K562 (cell line): ENCODE results near the gene PRSS57. TPM values are rescaled to one million over a fixed set of nuclear protein-coding genes. Genes with fewer than 3 reads are reported as not detected.

Source experiments
- ATAC-seq: fragments of 200-7000 bp; cut with Tn5 transposase; 3 replicates; pipeline ENCODE4 v1.9.1; 2020; ENCODE audit warnings: moderate library complexity
- BruUV-seq: library from RNA; stranded (reverse); fragments of 400-500 nt; replicated peaks from 2 replicates; lab custom pipeline; 2021; lab: Mats Ljungman, UMichigan
- CTCF ChIA-PET: fragments of 300-600 bp; formaldehyde crosslinking; extraction: SDS; loops from one replicate; lab custom pipeline; 2021; ENCODE audit warnings: low intra/inter-chr PET ratio; lab: Yijun Ruan, JAX
- POLR2A ChIA-PET: fragments of 300-600, 350-650 bp; sonication (Branson Sonifier 250); formaldehyde crosslinking; extraction: SDS; loops from one replicate; lab custom pipeline; 2021; ENCODE audit warnings: antibody characterized with exemption, inconsistent platforms; lab: Yijun Ruan, JAX
- DNase-seq, 4 experiments: peaks; one replicate each; pipeline versions ENCODE4 v3.0.0 to v3.0.0-alpha.2; 2011 to 2018; ENCODE audit warnings: low spot score in 3 of 4, mixed read lengths in 3 of 4; ENCODE audit errors: extremely low read depth in 1 of 4
- FAIRE-seq: peaks from 2 replicates; lab custom pipeline; 2011; peaks lifted over from hg19 to GRCh38; lab: Jason Lieb, UNC
- H2AFZ ChIP-seq: 2 replicates; pipeline ENCODE4 v1.6.0; 2011; ENCODE audit warnings: low read depth, low read length, control low read depth, inconsistent platforms
- H3K27ac ChIP-seq: fragments of 200-600 bp; 3 replicates; pipeline ENCODE4 v1.8.0; 2011; ENCODE audit warnings: low read depth, mild to moderate bottlenecking, control low read depth, inconsistent platforms, low read length, moderate library complexity, mixed read lengths; ENCODE audit errors: extremely low read depth
- H3K27me3 ChIP-seq, 2 experiments: fragments of 300-600 bp in 1 of 2; 2 replicates in 1 of 2; 3 replicates in 1 of 2; pipeline versions ENCODE4 v1.6.0 to v1.8.0; 2011; ENCODE audit warnings: inconsistent platforms in 2 of 2, low read length in 2 of 2, mild to moderate bottlenecking in 1 of 2, mixed read lengths in 1 of 2, moderate library complexity in 1 of 2; ENCODE audit not compliant: control insufficient read depth in 2 of 2, insufficient read depth in 2 of 2
- H3K36me3 ChIP-seq: fragments of 300-600 bp; 3 replicates; pipeline ENCODE4 v1.8.0; 2011; ENCODE audit warnings: mild to moderate bottlenecking, low read length, inconsistent platforms; ENCODE audit not compliant: control insufficient read depth, insufficient read depth
- H3K4me1 ChIP-seq, 2 experiments: fragments of 200-600 bp in 1 of 2; replicated peaks in 1 of 2; 2 replicates in 1 of 2; 3 replicates in 1 of 2; pipeline versions ENCODE4 v1.5.1 to v1.8.0; 2011; ENCODE audit warnings: inconsistent platforms in 2 of 2, low read length in 2 of 2, mild to moderate bottlenecking in 1 of 2, mixed read lengths in 1 of 2, moderate library complexity in 1 of 2; ENCODE audit not compliant: control insufficient read depth in 2 of 2, insufficient read depth in 2 of 2
- H3K4me2 ChIP-seq: 2 replicates; pipeline ENCODE4 v1.6.1; 2011; ENCODE audit warnings: low read length, control low read depth, inconsistent platforms, mixed read lengths; ENCODE audit not compliant: insufficient read depth
- H3K4me3 ChIP-seq: fragments of 200-600 bp; sonication (generic), shearing (Covaris generic); 2 replicates; pipeline ENCODE4 v1.5.1; 2016; ENCODE audit warnings: control low read depth, inconsistent platforms
- H3K79me2 ChIP-seq: fragments of 200-600 bp; 3 replicates; pipeline ENCODE4 v1.8.0; 2011; ENCODE audit warnings: low read length, inconsistent platforms; ENCODE audit not compliant: control insufficient read depth, insufficient read depth
- H3K9ac ChIP-seq, 2 experiments: 2 replicates each; pipeline versions ENCODE4 v1.6.0 to v1.6.1; 2011; ENCODE audit warnings: low read depth in 2 of 2, low read length in 2 of 2, control low read depth in 1 of 2, inconsistent platforms in 1 of 2, mild to moderate bottlenecking in 1 of 2, mixed read lengths in 1 of 2; ENCODE audit not compliant: insufficient read depth in 1 of 2
- H3K9me1 ChIP-seq: one replicate; pipeline ENCODE4 v1.6.0; 2011; ENCODE audit warnings: inconsistent platforms, mild to moderate bottlenecking, low read length, moderate library complexity; ENCODE audit not compliant: control insufficient read depth, insufficient read depth
- H3K9me3 ChIP-seq: replicated peaks from 2 replicates; pipeline ENCODE4 v1.5.1; 2011; ENCODE audit warnings: low read depth, low read length, inconsistent platforms; ENCODE audit not compliant: control insufficient read depth, insufficient read depth
- H4K20me1 ChIP-seq: replicated peaks from 2 replicates; pipeline ENCODE4 v1.6.1; 2011; ENCODE audit warnings: low read length, inconsistent platforms, mixed read lengths; ENCODE audit not compliant: control insufficient read depth, insufficient read depth
- E4F1 ChIP-seq: fragments of 250-450 bp; sonication (Bioruptor Pico); IDR thresholded peaks from 2 replicates; pipeline ENCODE4 v1.5.0; 2021; ENCODE audit warnings: mild to moderate bottlenecking, borderline replicate concordance
- KDM1A ChIP-seq, 2 experiments: fragments of 450-650 bp; IDR thresholded peaks; 2 replicates each; pipeline ENCODE4 v1.6.1; 2016; ENCODE audit warnings: mild to moderate bottlenecking in 2 of 2
- KHSRP ChIP-seq: fragments of 450-650 bp; IDR thresholded peaks from 2 replicates; pipeline ENCODE4 v1.6.1; 2017
- OTX1 ChIP-seq: fragments of 450-650 bp; formaldehyde crosslinking; IDR thresholded peaks from 2 replicates; pipeline ENCODE4 v1.4.0; 2022; ENCODE audit warnings: mild to moderate bottlenecking
- RBBP5 ChIP-seq: fragments of 200-600 bp; sonication (generic); IDR thresholded peaks from 2 replicates; pipeline ENCODE4 v1.6.1; 2012; ENCODE audit warnings: borderline replicate concordance, mild to moderate bottlenecking, low read length, control low read depth, inconsistent platforms; ENCODE audit not compliant: insufficient read depth, poor library complexity, severe bottlenecking
- WGBS: fragments of 100-300 bp; shearing (Covaris generic); methylation state at CpG from one replicate; pipeline ENCODE4 v1.1.6; 2016; ENCODE audit warnings: low coverage, mixed read lengths; ENCODE audit not compliant: insufficient coverage; ENCODE audit errors: missing lambda C conversion rate; 5-methylcytosine and 5-hydroxymethylcytosine counted together
- in situ Hi-C: fragments of 300-500 bp; cut with MboI; formaldehyde crosslinking; loops from 4 replicates; pipeline ENCODE4 v1.15.0; 2018; ENCODE audit warnings: inconsistent platforms, mixed read lengths
- intact Hi-C: fragments of 100-400 bp; cut with micrococcal nuclease; formaldehyde crosslinking; loops from 2 replicates; pipeline ENCODE4 v1.14.2; 2022
- polyA plus RNA-seq, 8 experiments: library from polyadenylated mRNA; depleted of rRNA in 4 of 8; stranded (reverse) in 5 of 8; unstranded in 3 of 8; fragments of >200 nt; fragmentation: Nextera tagmentation in 2 of 8; fragmentation: Illumina TruSeq in 1 of 8; extraction: Ambion mirVana in 2 of 8; extraction: Trizol in 1 of 8; gene quantifications; 2 replicates each; pipeline versions ENCODE4 v1.2.1 to v1.2.3, GENCODE V29; 2011 to 2014; ENCODE audit warnings: inconsistent platforms in 1 of 8, missing spikeins in 1 of 8
- total RNA-seq, 7 experiments: library from RNA; depleted of rRNA in 6 of 7; stranded (reverse); fragments of >200 nt in 6 of 7; fragmentation: Illumina TruSeq in 2 of 7; extraction: Trizol in 2 of 7; gene quantifications; 2 replicates each; pipeline versions ENCODE4 v1.2.1 to v1.2.3, GENCODE V29; 2011 to 2021; ENCODE audit warnings: low replicate concordance in 1 of 7

PRSS57 gene
- total and polyA plus RNA-seq, 9 of the 15 experiments (the other 6 are each of a cell fraction or from before 2014, with no cell fraction given): 0.06 to 2.5 (median 1.3) TPM; not detected in 3

GRCh38 chr19:651991-652390 lies 43.3 kb downstream of the PRSS57 start:
- H3K79me2 ChIP-seq: peaks cover 48% of the 10 kb centered on the region
- in situ Hi-C loops (no loop called here), intact Hi-C loops (no loop called here)
- POLR2A ChIA-PET: no interaction called here
- CTCF ChIA-PET: no interaction called here
- ATAC-seq (no peak), DNase-seq (no peak), FAIRE-seq (no peak)
- peaks cover 15% of the 10 kb centered on the region for H4K20me1 ChIP-seq
- peaks cover 91% of the 10 kb centered on the region; the same call in 2 of the 3 replicates for H3K36me3 ChIP-seq
- no peaks in the 10 kb centered on the region for H3K9me3 ChIP-seq
- H3K4me1 ChIP-seq: peaks cover 0 to 29% of the 10 kb centered on the region in 2 experiments; a peak in 2 of 5 replicates
- H3K9ac ChIP-seq: no peak overlapping the region
- TF ChIP-seq OTX1 (CRISPR knock-in tag) (no peak), E4F1 (no peak), KHSRP (no peak), RBBP5 (no peak), KDM1A (IDR thresholded peaks at IDR 0.05) (no peak)
- BruUV-seq: no TSS peak
- no peak overlapping the region for H3K4me2 ChIP-seq
- H3K9me1 ChIP-seq: no peaks in the 10 kb centered on the region
- no peak overlapping the region for H3K27ac ChIP-seq
- no peaks in the 10 kb centered on the region for H3K27me3 ChIP-seq
- H3K4me3 ChIP-seq: no peak overlapping the region
- 95% methylated on average over 16 of the region's 24 CpGs for WGBS
- no peak overlapping the region for H2AFZ ChIP-seq
